Measurements from ENCODE around the gene SWAP70.
"Not testable (repeated sequence)": the region's sequence is repeated elsewhere in the genome, so short reads cannot be mapped to it uniquely, and the experiment has no call there.

Gene SWAP70

GRCh38 chr11:9726321-9727022 lies 62.6 kb downstream of the SWAP70 start:
- DNase-seq, result no peak

- no peak for DNase-seq
These were observed 64.2 kb downstream of the SWAP70 start for GRCh38 chr11:9728058-9728457.

- no peak for DNase-seq
These were observed 67.4 kb downstream of the SWAP70 start for GRCh38 chr11:9731256-9731655.

GRCh38 chr11:9732453-9732852 lies 68.6 kb downstream of the SWAP70 start:
- no peak for DNase-seq

- DNase-seq, result no peak
These were observed 69.3 kb downstream of the SWAP70 start for GRCh38 chr11:9733212-9733611.

- DNase-seq, result no peak
These were observed 71.4 kb downstream of the SWAP70 start for GRCh38 chr11:9735236-9735635.

GRCh38 chr11:9735919-9736318 lies 72.0 kb downstream of the SWAP70 start:
- DNase-seq, result no peak

- no peak for DNase-seq
These were observed 72.5 kb downstream of the SWAP70 start for GRCh38 chr11:9736365-9736764.

GRCh38 chr11:9738116-9738515 lies 74.2 kb downstream of the SWAP70 start:
- no peak for DNase-seq

GRCh38 chr11:9738707-9739106 lies 74.8 kb downstream of the SWAP70 start:
- no peak for DNase-seq

- DNase-seq, result no peak
These were observed 75.4 kb downstream of the SWAP70 start for GRCh38 chr11:9739123-9739900.

- no peak for DNase-seq
These were observed 76.5 kb downstream of the SWAP70 start for GRCh38 chr11:9740202-9740883.

GRCh38 chr11:9741260-9741659 lies 77.4 kb downstream of the SWAP70 start:
- DNase-seq, result no peak

- not testable (repeated sequence) for DNase-seq
These were observed 79.6 kb downstream of the SWAP70 start for GRCh38 chr11:9743512-9743911.

- DNase-seq, result no peak
These were observed 81.7 kb downstream of the SWAP70 start for GRCh38 chr11:9745411-9746211.

GRCh38 chr11:9747229-9747628 lies 83.4 kb downstream of the SWAP70 start:
- no peak for DNase-seq

- no peak for DNase-seq
These were observed 84.0 kb downstream of the SWAP70 start for GRCh38 chr11:9747828-9748227.

GRCh38 chr11:9748361-9748970 lies 84.6 kb downstream of the SWAP70 start:
- DNase-seq, result peak; percentile 71 to 76

GRCh38 chr11:9750551-9750950 lies 86.7 kb downstream of the SWAP70 start:
- no peak for DNase-seq

- DNase-seq, result no peak
These were observed 88.2 kb downstream of the SWAP70 start for GRCh38 chr11:9752091-9752490.

GRCh38 chr11:9753021-9753420 lies 89.1 kb downstream of the SWAP70 start:
- peak in 1 of 2 experiments; percentile 36 for DNase-seq

GRCh38 chr11:9754010-9754471 lies 90.2 kb downstream of the SWAP70 start:
- DNase-seq, result no peak
